NCI-H524 treated with DMSO at 0.1 percent for 48 hours (cell line): ENCODE data around the gene HEATR9.

ENCODE experiments used
- DNase-seq: peaks from one replicate; lab custom pipeline; 2025; lab: John Stamatoyannopoulos, UW

HEATR9 gene

DNA sequence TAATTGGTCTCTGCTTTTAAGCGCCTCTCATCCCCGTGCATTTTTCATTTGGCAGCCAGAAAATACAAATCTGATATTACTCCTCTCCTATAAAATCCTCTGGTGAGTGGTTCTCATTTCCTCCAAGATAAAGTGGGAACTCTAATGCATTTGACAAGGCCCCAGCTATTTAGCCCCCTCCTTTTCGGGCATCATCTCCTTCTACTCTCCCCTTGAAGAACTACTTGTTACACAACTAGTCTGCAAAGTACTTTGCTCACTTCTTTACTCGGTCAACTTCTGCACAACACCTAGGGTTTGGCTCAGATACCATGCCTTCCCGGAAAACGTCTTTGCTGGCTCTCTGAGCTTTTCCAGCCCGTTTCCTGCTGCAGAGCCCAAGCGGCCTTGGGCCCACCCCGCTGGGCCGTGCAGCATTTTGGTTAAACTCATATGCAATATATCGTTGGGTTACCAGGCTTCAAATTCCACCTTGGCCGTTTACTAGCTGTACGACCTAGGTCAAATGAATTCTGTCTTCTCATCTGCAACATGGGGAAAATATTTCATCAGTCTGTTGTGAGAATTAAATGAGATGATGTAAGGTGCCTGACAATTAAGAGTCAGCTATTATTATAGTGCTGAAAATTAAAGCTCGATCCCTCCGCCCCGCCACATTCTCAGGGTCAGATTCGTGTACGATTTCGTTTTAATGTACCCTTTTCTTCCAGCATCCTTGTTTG lies 60.3 kb downstream of the HEATR9 start:
- DNase-seq = no peak

- no peak for DNase-seq
These were observed 61.1 kb downstream of the HEATR9 start for GRCh38 chr17:35807371-35808144.
